ENCODE results near the gene ZNF526.

GRCh38 chr19:42275103-42275502, 55.0 kb downstream of the ZNF526 start:
- no peak for TF ChIP-seq EZH2 (IDR thresholded peaks at IDR 0.05; ENCODE audit: borderline replicate concordance, insufficient read depth, low read depth, low read length, poor library complexity, severe bottlenecking)
- TF ChIP-seq CTCF (IDR thresholded peaks at IDR 0.05) = no peak

Measured in B cell (primary cell).